GM18861 (cell line): ENCODE results near the gene C2orf42.
"Not testable (repeated sequence)": the region's sequence is repeated elsewhere in the genome, so short reads cannot be mapped to it uniquely, and the experiment has no call there.

Experiments
- ATAC-seq: cut with Tn5 transposase; IDR thresholded peaks from one replicate; pipeline ENCODE4 v1.9.1; 2021; ENCODE audit not compliant: unreplicated experiment

Gene C2orf42

DNA sequence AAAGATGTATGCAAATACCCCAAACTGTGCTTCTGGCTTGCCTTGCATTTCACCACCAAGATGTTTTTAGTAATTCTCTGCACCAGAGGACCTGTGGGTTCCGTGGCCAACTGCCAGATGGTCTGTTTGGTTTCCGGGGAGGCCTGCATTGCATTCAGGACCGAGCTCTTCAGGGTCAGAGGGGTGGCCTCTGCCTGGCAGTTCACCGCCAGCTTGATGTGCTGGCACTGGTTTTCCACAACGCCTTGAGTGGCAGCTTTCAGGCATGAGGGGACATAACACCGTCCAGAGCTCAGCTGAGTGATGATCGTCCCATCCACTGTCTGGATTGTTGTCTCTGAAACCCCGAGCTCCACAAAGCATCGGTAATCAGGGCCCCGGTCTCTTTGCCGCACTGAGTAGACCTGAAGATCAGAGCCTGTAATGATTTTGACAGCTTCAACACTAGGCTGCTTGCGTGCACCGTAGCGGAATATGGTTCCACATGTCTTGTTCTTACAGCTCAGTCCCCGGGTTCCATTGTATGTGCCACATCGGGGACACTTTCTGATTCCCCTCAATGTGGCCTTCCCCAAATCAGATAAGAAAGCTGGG, 9.4 kb downstream of the C2orf42 start:
- peak; percentile 78 for ATAC-seq

DNA sequence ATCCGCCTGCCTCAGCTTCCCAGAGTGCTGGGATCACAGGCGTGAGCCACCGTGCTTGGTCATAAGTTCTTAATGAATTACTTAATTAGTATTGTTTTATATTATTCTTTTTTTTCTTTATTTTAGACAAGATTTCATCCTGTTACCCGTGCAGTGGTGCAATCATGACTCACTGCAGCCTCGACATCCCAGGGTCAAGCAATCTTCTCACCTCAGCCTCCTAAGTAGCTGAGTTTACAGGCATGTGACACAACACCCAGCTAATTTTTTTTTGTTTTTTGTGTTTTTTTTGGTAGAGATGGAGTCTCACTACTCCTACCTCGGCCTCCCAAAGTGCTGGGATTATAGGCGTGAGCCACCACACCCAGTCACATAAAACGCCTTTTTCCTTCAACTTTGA, 17.3 kb downstream of the C2orf42 start:
- ATAC-seq, result no peak

DNA sequence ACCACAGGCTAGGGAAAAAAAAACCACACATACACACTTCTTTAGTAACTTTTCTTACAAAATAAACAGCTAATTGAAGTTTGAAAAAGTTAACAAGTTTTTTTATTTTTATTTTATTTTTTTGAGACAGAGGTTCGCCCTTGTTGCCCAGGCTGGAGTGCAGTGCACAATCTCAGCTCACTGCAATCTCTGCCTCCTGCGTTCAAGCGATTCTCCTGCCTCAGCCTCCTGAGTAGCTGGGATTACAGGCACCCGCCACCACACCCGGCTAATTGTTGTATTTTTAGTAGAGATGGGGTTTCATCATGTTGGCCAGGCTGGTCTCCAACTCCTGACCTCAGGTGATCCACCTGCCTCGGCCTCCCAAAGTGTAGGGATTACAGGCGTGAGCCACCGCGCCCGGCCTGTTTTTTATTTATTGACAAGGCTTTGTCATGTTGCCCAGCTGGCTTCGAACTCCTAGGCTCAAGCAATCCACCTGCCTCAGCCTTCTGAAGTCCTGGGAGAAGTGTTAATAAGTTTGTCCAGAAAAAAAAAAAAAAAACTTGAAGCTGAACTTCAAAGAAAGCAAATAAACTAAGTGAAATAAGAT, 21.1 kb downstream of the C2orf42 start:
- not testable (repeated sequence) for ATAC-seq

DNA sequence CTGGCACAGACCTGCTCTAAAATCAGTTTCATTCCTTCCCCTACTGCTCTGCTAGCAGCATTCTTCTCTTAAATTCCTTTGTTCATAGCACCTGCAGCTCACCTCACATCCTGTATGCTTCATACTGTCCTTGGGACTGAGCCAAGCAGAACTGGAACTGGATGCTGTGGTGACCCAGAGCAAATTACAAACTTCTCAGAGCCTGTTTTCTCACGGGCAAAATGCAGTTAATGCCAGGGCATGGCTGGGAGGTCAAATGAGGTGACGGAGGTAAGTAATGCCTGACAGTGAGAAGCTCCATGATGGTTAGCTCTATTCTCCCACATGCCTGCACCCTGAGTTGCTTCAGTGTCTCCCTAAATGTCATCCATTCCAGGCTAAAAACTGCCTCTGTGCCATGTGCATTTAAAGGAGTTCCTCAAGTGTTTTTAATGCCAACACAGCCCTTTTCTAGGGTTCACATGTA, 29.7 kb downstream of the C2orf42 start:
- ATAC-seq, result peak; percentile 68

DNA sequence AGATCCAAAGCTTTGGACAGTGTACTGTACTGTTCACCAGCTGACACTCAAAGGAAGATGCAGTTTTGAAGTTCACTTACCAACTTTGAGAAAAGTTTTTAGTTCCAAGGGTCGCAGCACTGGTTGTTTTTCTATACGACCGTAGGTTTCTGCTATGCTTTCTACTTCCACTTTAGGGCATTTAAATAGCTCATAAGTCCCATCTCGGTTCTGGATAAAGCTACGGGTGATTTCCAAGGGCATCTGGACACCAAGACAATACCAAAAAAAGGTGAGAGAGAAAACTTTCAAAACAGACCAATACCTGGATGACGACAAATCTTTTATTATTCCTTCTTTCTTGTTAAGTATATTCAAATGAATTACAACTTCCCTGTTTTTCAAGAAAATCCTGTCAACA, 30.3 kb downstream of the C2orf42 start:
- ATAC-seq, result no peak

DNA sequence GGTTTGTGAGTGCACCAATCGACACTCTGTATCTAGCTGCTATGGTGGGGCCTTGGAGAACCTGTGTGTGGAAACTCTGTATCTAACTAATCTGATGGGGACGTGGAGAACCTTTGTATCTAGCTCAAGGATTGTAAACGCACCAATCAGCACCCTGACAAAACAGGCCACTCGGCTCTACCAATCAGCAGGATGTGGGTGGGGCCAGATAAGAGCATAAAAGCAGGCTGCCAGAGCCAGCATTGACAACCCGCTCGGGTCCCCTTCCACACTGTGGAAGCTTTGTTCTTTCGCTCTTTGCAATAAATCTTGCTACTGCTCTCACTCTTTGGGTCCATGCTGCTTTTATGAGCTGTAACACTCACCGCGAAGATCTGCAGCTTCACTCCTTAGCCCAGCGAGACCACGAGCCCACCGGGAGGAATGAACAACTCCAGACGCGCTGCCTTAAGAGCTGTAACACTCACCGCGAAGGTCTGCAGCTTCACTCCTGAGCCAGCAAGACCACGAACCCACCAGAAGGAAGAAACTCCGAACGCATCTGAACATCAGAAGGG, 41.6 kb downstream of the C2orf42 start:
- not testable (repeated sequence) for ATAC-seq

DNA sequence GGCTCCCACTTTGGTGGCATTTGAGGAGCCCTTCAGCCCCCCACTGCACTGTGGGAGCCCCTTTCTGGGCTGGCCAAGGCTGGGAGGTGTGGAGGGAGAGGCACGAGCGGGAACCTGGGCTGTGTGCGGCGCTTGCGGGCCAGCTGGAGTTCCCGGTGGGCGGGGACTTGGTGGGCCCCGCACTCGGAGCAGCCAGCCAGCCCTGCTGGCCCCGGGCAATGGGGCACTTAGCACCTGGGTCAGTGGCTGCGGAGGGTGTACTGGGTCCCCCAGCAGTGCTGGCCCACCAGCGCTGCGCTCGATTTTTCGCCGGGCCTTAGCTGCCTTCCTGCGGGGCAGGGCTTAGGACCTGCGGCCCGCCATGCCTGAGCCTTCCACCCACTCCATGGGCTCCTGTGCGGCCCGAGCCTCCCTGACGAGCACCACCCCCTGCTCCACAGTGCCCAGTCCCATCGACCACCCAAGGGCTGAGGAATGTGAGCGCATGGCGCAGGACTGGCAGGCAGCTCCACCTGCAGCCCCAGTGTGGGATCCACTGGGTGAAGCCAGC, 42.5 kb downstream of the C2orf42 start:
- ATAC-seq, result not testable (repeated sequence)

DNA sequence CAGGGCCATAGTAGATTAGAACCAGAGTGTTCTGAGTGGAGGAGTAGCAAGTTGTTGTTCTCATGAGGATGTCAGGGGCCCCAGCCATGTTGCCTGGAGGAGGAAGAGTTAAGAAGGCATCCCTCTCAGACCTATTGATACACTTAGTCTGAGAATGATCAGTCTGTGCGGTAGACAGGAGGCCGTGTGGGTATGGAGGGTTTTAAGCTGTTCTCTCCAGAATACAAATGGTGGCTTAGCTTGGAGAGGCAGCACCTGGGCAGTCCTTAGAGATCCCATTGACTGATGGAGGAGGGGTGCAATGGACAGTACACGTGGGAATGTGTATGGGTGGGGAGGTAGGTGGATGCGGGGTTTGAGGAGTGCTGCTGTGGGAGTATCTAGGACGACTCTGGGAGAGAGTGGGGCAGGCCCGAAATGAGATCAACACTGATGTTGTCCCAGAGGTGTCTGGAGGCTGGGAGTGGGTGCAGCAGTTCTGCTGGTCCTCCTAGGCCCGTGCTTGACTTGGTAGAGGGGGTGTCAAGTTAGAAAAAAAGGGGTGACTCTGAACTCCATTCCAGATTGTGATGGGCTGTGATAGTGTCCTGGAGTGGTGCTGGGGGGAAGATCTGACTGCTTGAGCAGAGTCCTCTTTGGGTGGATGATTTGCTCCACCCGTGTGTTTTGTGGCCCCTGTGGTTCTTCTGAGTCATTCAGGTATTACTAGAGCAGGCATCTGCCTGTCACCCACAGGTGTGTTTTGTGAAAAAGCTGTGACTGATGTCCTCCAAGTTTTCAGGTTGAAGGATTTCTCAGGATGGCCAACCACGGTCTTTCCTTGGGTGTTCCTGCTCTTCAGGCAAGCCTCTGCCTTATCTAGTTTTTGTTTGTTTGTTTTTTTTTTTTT, 44.7 kb downstream of the C2orf42 start:
- ATAC-seq, result no peak

DNA sequence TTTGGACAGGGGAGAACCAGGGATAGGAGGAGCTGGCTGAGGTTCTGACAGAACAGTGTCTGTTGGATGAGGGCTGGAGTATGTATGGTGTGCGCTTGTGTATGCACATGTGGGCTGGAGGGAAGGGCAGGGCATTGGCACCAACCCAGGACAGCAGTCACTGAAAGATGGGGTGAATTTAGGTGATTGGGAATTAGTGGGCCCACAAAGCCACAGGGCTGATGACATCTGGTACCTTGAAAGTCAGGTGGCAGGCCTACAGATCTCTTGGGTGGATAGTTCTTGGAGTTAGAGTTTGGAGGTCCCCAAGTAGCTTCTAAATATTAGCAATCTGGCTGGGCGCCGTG, 45.7 kb downstream of the C2orf42 start:
- ATAC-seq, result no peak

DNA sequence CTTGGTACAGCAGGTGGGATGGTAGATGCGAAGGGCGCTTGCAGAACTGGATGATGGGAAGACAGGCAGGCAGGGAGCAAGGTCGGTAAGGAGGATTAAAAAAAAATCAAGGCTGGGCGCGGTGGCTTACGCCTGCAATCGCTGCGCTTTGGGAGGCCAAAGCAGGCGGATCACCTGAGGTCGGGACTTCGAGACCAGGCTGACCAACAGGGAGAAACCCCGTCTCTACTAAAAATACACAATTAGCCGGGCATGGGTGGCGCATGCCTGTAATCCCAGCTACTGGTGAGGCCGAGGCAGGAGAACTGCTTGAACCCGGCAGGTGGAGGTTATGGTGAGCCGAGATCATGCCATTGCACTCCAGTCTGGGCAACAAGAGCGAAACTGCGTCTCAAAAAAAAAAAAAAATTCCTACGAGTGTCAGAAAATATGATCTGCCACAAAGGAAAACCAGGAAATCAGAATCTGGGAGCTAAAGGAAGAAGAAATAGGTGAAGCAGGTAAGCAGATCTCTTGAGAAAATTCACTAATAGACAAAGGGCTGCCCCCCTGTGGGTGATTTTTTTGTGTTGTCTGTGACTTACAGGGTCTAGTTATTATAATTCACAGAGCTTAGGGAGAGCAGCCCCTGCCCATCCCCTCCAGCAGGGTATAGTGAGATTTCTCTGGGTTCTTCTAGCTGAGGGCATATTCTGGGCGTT, 46.2 kb downstream of the C2orf42 start:
- no peak for ATAC-seq

DNA sequence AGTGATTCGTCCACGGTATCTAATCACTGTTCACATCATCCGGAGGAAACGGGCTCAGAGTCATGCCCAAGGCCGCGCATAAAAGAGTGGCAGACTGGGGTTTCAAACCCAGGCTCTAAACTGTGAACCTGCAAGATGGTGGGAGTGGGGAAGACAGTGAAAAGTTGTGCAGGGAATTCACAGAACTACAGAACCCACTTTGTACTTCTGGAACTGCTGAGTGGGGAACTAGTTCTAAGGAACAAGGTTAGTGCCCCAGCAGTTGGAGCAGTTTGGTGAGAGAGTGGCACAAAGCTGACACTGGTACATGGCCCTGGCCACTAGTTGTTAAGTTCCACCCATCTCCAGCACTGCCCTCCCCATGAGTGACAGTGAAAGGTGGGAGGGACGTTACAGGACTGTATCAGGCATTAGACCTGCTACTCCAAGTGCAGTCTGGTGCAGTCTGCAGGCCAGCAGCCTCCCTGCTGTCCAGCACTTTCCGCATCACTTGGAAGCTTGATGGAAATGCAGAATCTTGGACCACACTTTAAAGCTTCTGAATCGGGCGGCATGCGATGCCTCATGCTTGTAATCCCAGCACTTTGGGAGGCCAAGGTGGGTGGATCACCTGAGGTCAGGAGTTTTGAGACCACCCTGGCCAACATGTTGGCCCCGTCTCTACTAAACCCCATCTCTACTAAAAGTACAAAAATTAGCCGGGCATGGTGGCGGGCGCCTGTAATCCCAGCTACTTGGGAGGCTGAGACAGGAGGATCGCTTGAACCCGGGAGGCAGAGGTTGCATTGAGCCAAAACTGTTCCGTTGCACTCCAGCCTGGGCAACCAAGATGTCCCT, 47.3 kb downstream of the C2orf42 start:
- no peak for ATAC-seq

DNA sequence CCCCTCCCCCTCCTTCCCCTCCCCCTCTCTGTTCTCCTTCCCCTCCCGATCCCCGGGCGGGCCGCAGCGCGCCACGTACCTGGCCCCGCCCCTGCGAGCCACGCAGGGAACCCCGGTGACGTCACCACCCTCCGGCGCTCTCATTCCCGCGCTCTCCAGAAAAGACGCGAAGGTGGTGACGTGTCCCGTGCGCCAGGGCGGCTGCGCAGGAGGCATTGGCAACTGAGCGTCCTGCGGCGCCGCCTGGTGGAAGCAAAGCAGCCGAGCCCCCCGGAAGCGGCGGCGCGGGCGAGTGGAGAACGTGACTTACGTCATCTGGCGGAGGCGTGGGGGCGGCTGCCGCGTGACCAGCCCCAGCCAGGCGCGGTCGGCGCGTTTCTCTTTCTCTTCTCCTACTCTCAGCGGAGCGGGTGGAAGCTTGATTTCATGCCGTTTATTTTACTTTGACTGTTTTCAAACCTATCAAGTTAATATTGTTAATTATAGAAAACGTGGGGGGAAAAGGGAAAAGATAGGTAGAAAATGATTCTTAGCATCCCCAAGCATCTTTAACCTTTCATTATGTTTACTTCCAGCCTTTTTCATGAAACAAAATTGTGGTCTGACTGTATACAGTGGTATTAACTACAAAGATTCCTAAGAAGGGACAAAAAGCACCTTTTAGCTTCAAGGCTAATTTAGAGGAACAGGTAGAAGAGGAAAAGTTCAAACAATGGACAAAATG, 48.1 kb downstream of the C2orf42 start:
- peak; percentile 60 for ATAC-seq

DNA sequence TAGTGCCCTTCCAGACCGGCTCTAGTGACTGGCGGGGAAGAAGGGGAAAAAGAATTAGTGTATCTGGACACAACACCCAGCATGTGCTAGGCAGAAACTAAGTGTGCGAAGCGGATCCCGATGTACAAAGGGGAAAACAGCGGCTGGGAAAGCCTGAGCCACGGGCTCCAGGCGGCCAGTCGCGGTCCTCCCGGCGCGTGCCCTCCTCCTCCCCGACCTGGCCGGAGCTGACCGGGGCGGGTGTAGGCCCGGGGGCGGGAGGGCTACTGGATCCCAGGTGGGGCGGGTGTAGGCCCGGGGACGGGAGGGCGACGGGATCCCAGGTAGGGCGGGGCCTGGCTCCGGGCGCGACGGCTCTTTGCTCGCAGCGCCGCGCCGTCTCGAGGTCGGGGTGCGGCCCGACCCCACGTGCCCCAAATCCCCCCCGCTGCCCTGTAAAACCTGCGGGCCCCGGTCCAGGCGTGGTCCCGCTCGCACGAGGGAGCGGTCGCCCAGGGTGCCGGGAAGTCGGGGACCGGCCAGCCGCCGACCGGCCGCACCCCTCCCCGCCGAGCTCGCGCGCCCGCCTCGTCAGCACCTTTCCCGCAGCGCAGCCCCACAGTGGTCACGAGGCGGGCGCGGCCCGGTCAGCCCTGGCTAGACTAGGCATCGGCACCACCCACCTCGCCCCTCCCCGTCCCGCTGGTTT, 48.8 kb downstream of the C2orf42 start:
- no peak for ATAC-seq

DNA sequence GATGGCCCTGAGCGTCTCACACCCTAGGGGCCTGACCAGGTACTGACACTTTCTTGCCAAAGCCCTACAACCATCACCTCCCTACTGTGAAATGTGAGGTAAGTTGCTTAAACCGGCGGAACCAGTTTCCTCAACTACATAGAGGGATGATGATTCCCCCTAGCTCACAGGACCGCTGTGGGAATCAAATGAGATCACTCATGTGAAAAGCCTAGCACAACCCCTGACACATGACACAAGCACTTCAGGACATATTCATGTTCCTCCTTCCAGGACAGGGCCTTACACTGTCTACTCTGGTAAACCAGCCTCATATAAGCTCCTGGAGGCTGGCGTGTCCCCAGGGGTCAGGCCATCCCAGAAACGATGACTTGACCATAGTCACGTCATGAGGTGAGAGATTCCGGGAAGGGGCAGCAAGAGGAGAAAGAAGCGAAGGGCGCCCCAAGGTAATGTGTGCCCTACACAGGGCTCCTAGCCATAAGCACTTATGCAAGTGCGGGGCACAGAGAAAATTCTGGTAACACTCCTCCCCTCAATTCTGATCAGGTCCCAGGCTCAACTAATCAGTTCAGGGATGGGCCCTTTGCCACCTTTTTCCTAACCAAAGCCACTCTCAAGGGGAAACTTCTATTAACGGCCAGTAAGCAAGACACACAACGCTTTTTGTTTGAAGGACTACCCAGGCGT, 49.5 kb downstream of the C2orf42 start:
- ATAC-seq, result peak; percentile 34

DNA sequence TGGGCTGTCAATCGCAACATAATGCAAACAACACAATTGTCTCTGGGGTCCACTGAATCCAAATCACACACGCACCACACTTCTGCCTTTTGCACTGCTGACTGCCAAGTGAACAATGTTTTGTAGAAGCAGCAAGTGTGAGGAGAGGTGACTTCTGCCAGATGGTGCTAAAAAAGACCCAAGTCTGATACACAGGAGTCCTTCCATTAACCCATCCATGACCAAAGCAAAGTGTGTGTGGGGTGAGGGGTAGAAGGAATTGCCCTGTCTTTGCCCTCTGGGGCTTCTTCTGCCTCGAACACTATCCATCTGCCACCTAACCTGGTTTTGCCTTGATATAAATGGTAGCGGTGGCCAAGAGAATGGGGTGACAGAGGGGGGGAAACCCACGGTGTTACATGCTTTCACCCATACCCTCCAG, 50.0 kb downstream of the C2orf42 start:
- ATAC-seq, result no peak

DNA sequence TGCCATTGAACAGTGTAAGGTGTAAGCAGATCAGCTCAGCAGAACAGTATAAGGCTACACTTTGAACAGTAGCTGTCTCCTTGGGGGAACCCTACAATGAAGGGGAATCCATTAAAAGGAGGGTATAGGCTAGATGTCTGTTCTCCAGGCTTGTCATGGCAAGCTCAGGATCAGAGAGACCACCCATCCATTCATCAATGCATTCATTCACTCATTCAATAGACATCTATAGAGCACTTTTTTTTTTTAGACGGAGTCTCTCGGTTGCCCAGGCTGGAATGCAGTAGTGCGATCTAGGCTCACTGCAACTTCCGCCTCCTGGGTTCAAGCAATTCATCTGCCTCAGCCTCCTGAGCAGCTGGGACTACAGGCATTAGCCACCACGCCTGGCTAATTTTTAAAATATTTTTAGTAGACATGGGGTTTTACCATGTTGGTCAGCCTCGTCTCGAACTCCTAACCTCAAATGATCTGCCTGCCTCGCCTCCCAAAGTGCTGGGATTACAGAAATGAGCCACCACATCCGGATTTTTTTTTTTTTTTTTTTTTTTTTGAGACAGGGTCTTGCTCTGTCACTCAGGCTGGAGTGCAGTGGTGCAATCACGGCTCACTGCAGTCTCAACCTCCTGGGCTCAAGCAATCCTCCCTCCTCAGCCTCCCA, 56.4 kb downstream of the C2orf42 start:
- not testable (repeated sequence) for ATAC-seq

DNA sequence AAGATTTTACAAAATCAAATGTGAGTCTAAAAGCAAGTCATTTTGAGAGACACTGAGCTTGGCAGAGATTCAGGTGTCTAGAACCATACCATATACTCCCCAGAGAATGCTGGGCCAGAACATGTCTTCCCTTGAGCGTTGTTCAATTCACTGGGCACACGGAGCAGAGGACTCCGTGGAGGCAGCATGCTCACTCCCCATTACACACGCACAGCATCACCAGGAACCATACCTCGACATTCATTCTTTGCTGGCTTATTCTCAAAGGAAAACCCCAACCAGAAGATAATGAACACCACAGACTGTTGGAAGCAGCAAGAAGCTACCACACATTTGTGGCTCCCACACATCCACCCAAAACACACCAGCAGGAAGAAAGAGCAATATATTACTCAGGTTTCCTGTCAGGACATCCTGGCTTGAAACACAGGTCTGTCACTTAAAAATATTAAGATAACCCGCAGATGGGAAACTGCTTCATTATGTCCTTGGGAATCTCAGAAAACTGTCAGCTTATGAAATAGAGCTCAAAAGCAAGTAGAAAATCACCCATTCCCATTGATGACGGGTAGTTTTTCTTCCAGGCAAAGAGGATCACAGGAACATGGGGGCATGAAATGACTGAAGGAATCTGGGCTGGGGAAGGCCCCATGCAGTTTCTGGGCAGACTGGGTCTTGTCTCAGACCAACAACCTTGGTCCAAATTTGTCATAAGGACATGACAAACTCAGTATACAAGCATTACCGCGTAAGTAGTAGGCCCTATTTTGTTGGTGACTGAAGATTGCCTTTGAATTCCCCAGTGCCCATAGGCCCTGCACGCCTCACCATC, 57.1 kb downstream of the C2orf42 start:
- ATAC-seq, result no peak
